Stimulated activated CD8-positive, alpha-beta memory T cell treated with anti-CD3 and anti-CD28 coated beads, Interleukin-15, amount 100 ng/mL, for 4 hours (primary cell): Measurements from ENCODE around the gene MVB12B.

Experiments used
- DNase-seq, 2 donors: peaks; one replicate each; pipeline ENCODE4 v3.0.0-alpha.2; 2020; ENCODE audit warnings: low read depth in 2 of 2

MVB12B gene

GRCh38 chr9:126490871-126491567 is 164.4 kb downstream of the MVB12B start:
- no peak for DNase-seq

GRCh38 chr9:126491568-126491879 is 164.9 kb downstream of the MVB12B start:
- no peak for DNase-seq

GRCh38 chr9:126491949-126492348 is 165.3 kb downstream of the MVB12B start:
- no peak for DNase-seq

- DNase-seq = no peak
Measured at GRCh38 chr9:126494264-126494663, 167.6 kb downstream of the MVB12B start.

GRCh38 chr9:126494746-126495145 is 168.1 kb downstream of the MVB12B start:
- no peak for DNase-seq

DNA sequence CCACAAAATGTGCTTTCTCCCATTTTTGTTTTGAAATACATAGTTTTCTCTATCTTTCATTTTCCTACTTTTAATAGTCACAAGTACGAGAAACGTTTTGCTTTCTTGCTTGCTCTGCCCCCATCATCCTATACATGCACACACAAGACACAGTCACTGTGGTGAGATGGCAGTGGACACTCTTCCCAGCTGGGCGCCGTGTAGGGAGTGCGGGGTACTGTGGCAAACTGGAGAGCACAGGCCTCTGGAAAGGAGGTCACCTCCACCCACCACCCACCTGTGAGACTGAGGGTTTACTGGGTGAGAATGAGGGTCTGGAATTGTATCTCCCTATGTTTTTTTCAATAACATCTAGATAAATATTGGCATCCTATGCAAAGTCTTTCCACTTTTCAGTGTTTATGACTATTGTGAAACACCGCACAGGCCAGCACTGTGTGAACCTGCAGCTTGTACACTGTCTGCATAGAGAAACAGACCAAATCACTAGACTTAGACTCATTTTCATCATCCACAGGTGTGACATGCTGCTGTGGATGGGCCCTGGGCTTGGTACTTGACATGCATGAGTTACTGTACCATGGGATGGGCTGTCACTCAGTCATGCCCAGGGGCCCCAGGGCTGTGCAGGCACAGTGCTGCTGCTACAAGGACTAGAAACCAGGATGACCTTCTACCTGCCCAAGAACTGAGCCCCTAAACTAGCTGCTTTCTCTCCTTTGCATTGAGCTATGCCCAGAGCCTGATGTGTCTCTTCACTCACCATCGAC is 169.0 kb downstream of the MVB12B start:
- no peak for DNase-seq

- DNase-seq = no peak
Measured at GRCh38 chr9:126496181-126496576, 169.6 kb downstream of the MVB12B start.

- DNase-seq = no peak
Measured at GRCh38 chr9:126496781-126497659, 170.4 kb downstream of the MVB12B start.

- no peak for DNase-seq
Measured at GRCh38 chr9:126497660-126498275, 171.1 kb downstream of the MVB12B start.

- no peak for DNase-seq
Measured at GRCh38 chr9:126498331-126498730, 171.7 kb downstream of the MVB12B start.

DNA sequence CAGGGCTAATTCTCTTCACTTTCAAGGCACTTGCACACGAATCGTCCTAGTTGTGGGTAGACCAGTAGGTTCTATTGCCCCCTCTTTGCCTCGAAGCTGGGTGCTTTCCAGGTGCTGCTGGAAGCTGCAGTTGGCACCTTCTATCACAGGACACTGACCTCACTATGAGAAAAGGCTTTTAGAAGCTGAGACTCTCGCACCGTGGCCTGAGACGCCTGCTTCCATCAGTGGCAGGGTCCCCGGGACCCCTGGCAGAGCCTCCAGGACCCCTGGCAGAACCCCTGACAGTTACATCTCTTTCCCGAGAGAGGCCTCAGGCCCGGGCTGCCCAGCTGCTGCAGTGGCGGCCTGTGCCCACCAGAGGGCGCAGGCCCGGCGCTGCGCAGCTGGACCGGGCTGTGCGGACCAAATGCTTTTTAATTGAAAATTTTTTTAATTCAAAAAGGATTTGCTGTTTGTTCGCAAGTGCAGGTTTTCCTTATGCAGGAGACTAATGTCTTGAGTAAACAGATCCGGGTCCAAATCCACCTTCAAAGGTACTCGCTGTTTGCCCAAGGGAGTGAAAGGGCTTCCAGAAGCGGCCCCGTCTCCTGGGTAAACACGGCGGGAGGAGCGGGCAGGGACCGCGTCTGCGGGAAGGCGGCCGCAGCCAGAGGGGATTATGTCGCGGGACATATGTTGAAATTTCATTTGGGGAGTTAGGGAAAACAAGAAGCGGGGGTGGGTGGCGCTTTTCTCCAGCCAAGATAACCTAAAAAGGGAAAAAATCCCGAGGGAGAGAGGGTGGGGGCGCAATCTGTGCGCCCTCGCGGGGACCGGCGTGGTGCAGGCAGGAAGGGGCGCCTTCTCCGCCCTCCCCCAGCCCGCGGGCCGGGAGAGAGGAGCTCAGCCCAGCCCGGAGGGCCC is 172.6 kb downstream of the MVB12B start:
- DNase-seq = no peak

GRCh38 chr9:126499911-126500599 is 173.4 kb downstream of the MVB12B start:
- no peak for DNase-seq

DNA sequence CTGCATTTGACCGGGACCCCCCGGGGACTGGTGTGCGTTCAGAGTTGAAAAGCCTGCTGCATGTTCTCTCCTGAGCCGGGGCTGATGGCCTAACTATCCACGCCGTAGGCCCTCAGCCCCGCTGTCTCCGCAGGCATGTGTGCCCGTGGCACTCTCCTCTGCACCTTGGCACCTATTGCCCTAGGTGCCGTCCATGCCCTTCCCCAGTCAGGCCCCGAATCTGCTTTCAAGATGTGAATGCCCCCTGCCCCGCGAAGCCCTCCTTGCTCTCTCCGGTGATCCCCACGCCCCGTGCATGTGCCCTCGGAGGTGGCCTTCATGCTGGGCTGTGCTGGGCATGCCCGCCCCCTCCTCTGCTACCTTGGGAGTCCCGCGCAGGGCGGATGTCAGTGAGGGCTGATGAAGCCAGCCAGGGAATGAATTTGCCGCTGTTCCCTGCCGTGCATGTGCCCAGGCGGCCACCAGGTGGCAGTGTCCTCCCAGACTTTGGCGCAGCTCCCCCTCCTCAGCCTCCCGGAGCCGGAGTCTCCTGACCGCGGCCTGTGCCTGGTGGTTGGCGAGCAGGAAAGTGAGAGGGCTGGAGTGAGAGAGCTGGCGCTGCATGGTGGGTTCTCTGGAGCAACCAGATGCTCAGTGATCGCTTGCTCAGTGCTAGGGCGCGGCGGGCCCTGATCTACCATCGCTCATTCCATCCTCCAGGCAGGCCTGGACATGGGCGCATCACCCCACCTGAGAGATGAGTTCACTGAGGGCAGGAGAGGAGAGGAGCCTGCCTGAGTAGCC is 174.2 kb downstream of the MVB12B start:
- DNase-seq = peak; percentile 30 to 33

- no peak for DNase-seq
Measured at GRCh38 chr9:126501383-126502331, 175.0 kb downstream of the MVB12B start.

DNA sequence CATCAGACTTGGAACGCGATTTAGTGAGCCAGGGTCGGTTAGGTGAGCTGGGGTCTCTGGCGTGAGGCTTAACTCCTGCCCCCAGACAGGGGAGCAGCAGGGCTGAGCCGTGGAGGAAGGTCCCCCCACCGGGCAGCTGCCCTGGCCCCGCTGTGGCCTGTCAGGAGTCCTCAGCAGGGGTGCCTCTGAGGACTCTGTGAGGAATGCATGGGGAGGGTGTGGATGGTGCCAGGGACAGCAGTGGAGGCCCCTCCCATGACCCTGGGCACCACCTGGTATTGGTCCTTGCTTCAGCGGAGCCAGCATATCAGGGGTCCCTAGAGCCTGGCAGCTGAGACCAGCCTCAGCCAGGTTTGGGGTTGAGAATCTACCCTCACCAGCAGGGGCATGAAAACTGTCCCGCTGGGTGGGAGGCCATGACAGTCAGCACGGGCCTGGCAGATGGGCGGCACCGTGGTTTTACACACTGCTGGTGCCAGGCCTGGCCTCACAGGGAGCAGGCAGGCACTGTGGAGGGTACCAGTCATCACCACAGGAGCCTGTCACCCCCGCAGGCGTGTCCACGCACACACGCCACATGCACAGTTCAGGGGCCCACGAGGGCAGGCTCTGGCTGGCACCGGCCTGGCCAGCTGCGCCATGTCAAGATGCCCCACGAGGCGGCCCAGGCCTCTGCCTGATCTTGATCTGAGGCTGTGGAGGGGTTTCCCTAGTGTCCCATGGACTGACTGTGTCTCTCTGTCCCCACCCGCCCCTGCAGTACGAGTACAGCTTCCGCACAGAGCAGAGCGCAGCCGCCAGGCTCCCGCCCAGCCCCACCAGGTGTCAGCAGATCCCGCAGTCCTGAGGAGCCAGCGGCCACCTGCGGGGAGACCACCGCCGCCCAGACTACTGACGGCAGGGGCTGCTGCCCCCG is 176.0 kb downstream of the MVB12B start:
- no peak for DNase-seq

GRCh38 chr9:126503333-126504085 is 176.9 kb downstream of the MVB12B start:
- DNase-seq = no peak
